Measurements from ENCODE around the gene TP53I3.
"Not testable (repeated sequence)": the region's sequence is repeated elsewhere in the genome, so short reads cannot be mapped to it uniquely, and the experiment has no call there.

TP53I3 gene

GRCh38 chr2:24095171-24095677 is 10.6 kb upstream of the TP53I3 start:
- not testable (repeated sequence) for DNase-seq

- not testable (repeated sequence) for DNase-seq
These were observed 8.6 kb upstream of the TP53I3 start for GRCh38 chr2:24093270-24093669.

- no peak for DNase-seq
These were observed 4.3 kb upstream of the TP53I3 start for GRCh38 chr2:24088821-24089359.

DNA sequence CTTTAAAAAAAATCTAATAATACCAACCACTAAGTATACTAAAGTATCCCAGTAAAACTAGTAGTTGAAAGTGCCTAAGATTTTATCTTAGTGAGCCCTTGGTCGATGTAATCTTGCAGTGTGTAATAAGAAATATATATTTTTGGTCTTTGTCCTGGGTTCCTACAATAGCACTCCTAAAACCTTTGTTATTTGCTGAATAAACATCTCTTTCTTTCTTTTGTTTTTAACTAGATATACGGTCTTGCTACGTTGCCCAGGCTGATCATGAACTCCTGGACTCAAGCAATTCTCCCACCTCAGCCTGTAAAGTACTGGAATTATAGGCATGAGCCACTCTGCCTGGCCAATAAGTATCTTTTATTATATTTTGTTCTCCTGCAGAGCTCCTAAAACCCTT is 2.4 kb upstream of the TP53I3 start:
- DNase-seq: no peak

DNA sequence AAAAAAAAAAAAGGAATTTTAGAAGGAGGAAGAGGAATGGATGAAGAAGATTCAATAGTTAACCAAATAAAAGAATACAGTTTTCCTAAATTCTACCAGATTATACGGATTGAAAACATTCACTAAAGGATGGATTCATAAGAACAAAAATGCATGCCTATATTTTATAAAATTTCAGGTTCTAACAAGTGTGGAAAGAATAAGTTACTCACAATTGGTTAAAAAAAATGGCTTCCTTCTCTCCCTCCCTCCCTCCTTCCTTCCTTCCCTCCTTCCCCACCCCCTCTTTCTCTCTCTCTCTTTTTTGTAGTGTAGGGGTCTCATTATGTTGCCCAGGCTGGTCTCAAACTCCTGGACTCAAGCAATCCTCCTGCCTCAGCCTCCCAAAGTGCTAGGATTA is 1.6 kb upstream of the TP53I3 start:
- no peak for DNase-seq

DNA sequence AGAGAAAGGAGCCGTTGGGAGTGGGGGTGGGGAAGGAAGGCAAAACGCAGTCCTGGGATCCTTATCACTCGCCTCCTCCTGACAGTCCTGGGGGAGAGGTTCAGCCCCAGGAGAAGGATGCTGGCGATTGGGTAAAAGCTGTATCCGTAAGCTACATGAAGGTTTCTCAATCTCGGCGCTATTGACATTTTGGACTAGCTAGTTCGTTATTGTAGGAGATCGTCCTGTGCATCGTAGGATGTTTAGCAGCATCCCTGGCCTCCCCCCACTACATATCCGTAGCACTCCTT is 511 bp upstream of the TP53I3 start:
- DNase-seq: peak; percentile 75

GRCh38 chr2:24083567-24084385 is 858 bp downstream of the TP53I3 start:
- DNase-seq: peak; percentile 98

GRCh38 chr2:24082787-24083566 is 1.7 kb downstream of the TP53I3 start:
- DNase-seq: no peak

- DNase-seq: no peak
These were observed 3.9 kb downstream of the TP53I3 start for GRCh38 chr2:24080701-24081100.

DNA sequence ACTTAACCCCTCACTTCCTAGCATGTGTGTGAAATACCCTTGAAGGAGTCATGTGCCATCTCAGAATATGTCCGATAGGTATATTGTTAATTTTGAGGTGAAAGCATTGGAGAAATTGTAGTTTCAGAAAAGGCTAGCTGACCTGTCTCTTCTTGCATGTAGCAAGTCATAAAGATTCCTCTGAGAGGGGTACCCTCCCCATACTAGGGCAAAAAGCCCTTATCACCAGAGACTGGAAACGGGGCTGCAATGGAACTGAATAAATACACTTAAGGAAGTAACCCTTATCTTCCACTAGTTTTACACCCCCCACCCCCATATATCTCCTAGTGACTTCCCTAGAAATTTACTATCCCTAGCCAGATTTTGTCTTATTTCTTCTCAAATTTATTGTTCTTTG is 6.8 kb downstream of the TP53I3 start:
- DNase-seq: peak; percentile 30

- DNase-seq: peak; percentile 35
These were observed 7.1 kb downstream of the TP53I3 start for GRCh38 chr2:24077535-24077877.

DNA sequence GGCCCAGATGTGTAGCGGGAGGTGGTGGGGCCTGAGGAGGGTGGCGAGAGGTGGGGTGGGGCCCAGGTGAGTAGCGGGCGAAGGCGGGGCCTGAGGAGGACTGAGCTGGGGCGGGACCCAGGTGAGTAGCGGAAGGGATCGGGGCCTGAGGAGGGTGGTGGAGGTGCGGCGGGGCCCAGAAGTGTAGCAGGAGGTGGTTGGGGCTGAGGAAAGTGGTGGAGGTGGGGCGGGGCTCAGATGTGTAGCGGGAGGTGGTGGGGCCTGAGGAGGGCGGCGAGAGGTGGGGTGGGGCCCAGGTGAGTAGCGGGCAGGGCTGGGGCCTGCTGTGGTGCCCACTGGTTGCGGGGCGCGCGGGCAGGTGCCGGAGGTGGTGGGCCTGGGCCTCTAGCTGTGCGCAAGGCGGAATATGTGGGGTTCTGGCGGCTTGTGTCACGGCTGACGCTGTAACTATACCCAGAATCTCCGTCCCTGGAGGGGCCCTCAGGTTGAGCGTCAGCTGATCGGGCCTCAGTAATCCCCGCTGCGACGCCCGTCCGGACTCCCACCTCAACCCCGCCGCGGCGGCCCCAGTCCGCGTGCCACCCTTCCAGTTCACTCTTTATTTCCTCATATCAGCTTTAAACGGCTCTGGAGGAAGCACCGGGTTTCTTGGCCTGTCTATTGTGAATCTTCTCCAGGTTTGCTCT is 7.6 kb downstream of the TP53I3 start:
- DNase-seq: peak; percentile 71

- peak; percentile 100 for DNase-seq
These were observed 8.5 kb downstream of the TP53I3 start, which contains the start of gene SF3B6 for GRCh38 chr2:24075915-24076848. Gene SF3B6, minus strand, starts transcription at chr2:24076326. Its CDS starts 97 bp downstream, at chr2:24076229.

GRCh38 chr2:24075259-24075658 is 9.4 kb downstream of the TP53I3 start:
- no peak for DNase-seq

DNA sequence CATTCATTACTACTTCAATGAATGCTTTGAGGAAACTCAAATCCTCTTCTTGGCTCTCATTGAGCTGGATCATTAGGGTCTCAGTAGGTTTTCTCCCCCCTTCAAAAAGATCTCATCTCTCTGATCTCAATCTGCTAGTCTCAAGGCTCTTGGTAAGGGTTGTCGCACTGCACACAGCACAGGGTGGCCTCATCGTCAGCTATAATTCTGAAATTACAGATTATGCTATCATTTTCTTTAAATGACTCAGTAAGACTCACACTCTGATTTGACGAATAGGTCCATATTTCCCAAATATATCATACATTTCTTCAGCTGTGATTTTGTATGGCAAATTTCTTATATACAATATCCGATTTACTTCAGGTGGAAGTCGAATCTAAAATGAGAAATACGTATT is 10.8 kb downstream of the TP53I3 start:
- DNase-seq: no peak

- no peak for DNase-seq
These were observed 12.4 kb downstream of the TP53I3 start for GRCh38 chr2:24072259-24072658.

GRCh38 chr2:24065341-24065740 is 19.3 kb downstream of the TP53I3 start:
- no peak for DNase-seq

- DNase-seq: no peak
These were observed 25.9 kb downstream of the TP53I3 start for GRCh38 chr2:24058564-24059271.

DNA sequence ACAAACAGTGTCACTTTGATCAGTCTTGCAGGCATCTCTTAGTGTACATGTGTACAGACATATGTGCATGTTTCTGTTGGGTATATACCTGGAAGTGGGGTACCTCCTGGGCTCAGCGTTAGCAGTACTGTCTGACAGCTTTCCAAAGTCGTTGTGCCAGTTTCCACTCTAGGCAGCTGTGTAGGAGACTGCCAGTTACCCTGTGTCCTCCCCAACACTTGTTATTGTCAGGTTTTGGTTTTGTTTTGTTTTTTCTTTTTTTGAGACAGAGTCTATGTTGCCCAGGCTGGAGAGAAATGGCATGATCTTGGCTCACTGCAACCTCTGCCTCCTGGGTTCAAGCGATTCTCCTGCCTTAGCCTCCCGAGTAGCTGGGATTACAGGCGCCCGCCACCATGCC is 28.9 kb downstream of the TP53I3 start:
- no peak for DNase-seq

DNA sequence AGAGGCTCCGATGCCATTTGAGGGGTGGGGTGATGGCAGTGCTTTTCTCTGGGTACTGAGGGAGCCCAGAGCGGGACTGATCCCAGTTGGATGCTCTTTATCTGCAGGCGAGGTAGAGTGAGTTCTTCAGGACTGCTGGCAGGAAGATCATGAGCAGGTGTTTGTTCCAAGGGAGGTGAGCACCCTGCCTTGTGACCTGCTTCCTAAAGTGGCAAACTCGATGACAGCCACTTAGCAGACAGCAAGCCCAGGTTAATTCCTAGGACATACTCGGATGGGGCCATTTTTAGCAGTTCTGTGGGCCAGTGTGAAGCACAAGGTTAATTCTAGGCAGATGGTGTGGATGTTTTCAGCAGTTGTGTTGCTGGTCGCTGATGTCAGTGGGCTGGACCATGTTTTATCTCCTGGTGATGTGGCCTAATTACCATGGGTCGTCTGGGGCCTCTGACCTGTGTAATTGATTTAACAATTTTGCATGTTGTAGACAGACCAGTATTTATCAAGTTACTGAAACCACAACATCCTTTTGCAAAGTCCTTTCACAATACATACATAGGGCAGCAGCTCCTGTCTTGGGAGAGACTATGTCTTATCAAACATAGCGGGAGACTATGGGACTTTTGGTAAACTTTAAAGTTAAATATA is 30.1 kb downstream of the TP53I3 start:
- peak; percentile 50 for DNase-seq

GRCh38 chr2:24052951-24053350 is 31.7 kb downstream of the TP53I3 start:
- no peak for DNase-seq
